OCI-LY3 (cell line): ENCODE measurements around the gene ID3.

Source experiments
- H2AFZ ChIP-seq: fragments of 200-600, 300-600 bp; shearing (Covaris generic); 2 replicates; pipeline ENCODE4 v1.6.0; 2014; ENCODE audit warnings: antibody characterized with exemption, low read depth, low read length
- H3K27ac ChIP-seq: fragments of 200-600, 300-600 bp; sonication (generic); 2 replicates; pipeline ENCODE4 v1.5.1; 2014; ENCODE audit warnings: mild to moderate bottlenecking, low read length, moderate library complexity, mixed read lengths
- H3K27me3 ChIP-seq: fragments of 200-600, 300-600 bp; sonication (generic); 2 replicates; pipeline ENCODE4 v1.6.1; 2014; ENCODE audit warnings: low read depth, low read length, mixed read lengths
- H3K36me3 ChIP-seq: fragments of 200-600, 300-600 bp; sonication (generic); replicated peaks from 2 replicates; pipeline ENCODE3; 2014; ENCODE audit warnings: low read depth, low read length, mixed read lengths
- H3K4me1 ChIP-seq: fragments of 300-600, 200-600 bp; sonication (generic); 2 replicates; pipeline ENCODE4 v1.6.1; 2014; ENCODE audit warnings: low read length, mixed read lengths
- H3K4me2 ChIP-seq: fragments of 200-600, 300-600 bp; sonication (generic); 2 replicates; pipeline ENCODE4 v1.6.1; 2014; ENCODE audit warnings: low read length, mixed read lengths
- H3K4me3 ChIP-seq: fragments of 300-600, 200-600 bp; sonication (generic); 2 replicates; pipeline ENCODE4 v1.5.1; 2014; ENCODE audit warnings: antibody characterized with exemption, mild to moderate bottlenecking, low read length, moderate library complexity
- H3K79me2 ChIP-seq: fragments of 300-600, 200-600 bp; shearing (Covaris generic); 2 replicates; pipeline ENCODE4 v1.6.1; 2014; ENCODE audit warnings: mild to moderate bottlenecking, low read length, mixed read lengths
- H3K9ac ChIP-seq: fragments of 300-600, 200-600 bp; shearing (Covaris generic); 2 replicates; pipeline ENCODE4 v1.6.0; 2014; ENCODE audit warnings: mild to moderate bottlenecking, low read length, moderate library complexity
- H3K9me3 ChIP-seq: fragments of 200-600, 300-600 bp; shearing (Covaris generic); 2 replicates; pipeline ENCODE4 v1.6.1; 2014; ENCODE audit warnings: low read length, mixed read lengths; ENCODE audit not compliant: insufficient read depth
- H4K20me1 ChIP-seq: fragments of 200-600, 300-600 bp; sonication (generic); 2 replicates; pipeline ENCODE4 v1.6.1; 2016; ENCODE audit warnings: low read length, mixed read lengths; ENCODE audit not compliant: insufficient read depth
- CTCF ChIP-seq: fragments of 200-600, 300-600 bp; sonication (generic); IDR thresholded peaks from 2 replicates; pipeline ENCODE4 v1.5.1; 2014; ENCODE audit warnings: antibody characterized with exemption, low read length, low read depth
- EZH2phosphoT487 ChIP-seq: fragments of 200-600 bp; shearing (Covaris generic); IDR thresholded peaks from 2 replicates; pipeline ENCODE4 v1.6.1; 2018; ENCODE audit warnings: antibody characterized with exemption, mixed run types, low read depth

Gene ID3

GRCh38 chr1:23573574-23574182 lies 14.4 kb upstream of the ID3 start:
- Histone ChIP-seq H3K4me1 (peaks cover 42% of the 10 kb centered on the region), H3K4me3 (no peak overlapping the region), H2AFZ (no peak overlapping the region), H3K27ac (no peak overlapping the region), H3K9ac (no peak overlapping the region), H3K4me2 (no peak overlapping the region), H3K9me3 (no peaks in the 10 kb centered on the region), H3K79me2 (no peaks in the 10 kb centered on the region), H4K20me1 (no peaks in the 10 kb centered on the region), H3K36me3 (no peaks in the 10 kb centered on the region), H3K27me3 (no peaks in the 10 kb centered on the region)
- TF ChIP-seq EZH2phosphoT487 (no peak), CTCF (no peak)

- Histone ChIP-seq H3K4me1 (peaks cover 20% of the 10 kb centered on the region), H3K9ac (no peak overlapping the region), H3K79me2 (no peaks in the 10 kb centered on the region), H3K27me3 (no peaks in the 10 kb centered on the region), H3K4me2 (no peak overlapping the region), H3K9me3 (no peaks in the 10 kb centered on the region), H3K36me3 (no peaks in the 10 kb centered on the region), H3K4me3 (no peak overlapping the region), H4K20me1 (no peaks in the 10 kb centered on the region), H2AFZ (no peak overlapping the region), H3K27ac (no peak overlapping the region)
- no peak for TF ChIP-seq CTCF
- no peak for TF ChIP-seq EZH2phosphoT487
Observed at GRCh38 chr1:23571465-23571864, 12.2 kb upstream of the ID3 start.

GRCh38 chr1:23570001-23570691 lies 10.8 kb upstream of the ID3 start:
- no peak overlapping the region for H3K4me3 ChIP-seq
- no peaks in the 10 kb centered on the region for H4K20me1 ChIP-seq
- no peaks in the 10 kb centered on the region for H3K36me3 ChIP-seq
- no peak overlapping the region for H3K4me2 ChIP-seq
- no peaks in the 10 kb centered on the region for H3K9me3 ChIP-seq
- no peak overlapping the region for H3K27ac ChIP-seq
- TF ChIP-seq CTCF (no peak), EZH2phosphoT487 (no peak)
- peaks cover 8% of the 10 kb centered on the region for H3K4me1 ChIP-seq
- H3K79me2 ChIP-seq = no peaks in the 10 kb centered on the region
- H3K27me3 ChIP-seq = no peaks in the 10 kb centered on the region
- no peak overlapping the region for H3K9ac ChIP-seq
- H2AFZ ChIP-seq = no peak overlapping the region

GRCh38 chr1:23568608-23569383 lies 9.5 kb upstream of the ID3 start:
- TF ChIP-seq CTCF = no peak
- no peak for TF ChIP-seq EZH2phosphoT487
- Histone ChIP-seq H3K9ac (no peak overlapping the region), H3K4me2 (no peak overlapping the region), H3K27me3 (peaks cover 4% of the 10 kb centered on the region), H3K4me1 (no peaks in the 10 kb centered on the region), H3K36me3 (no peaks in the 10 kb centered on the region), H4K20me1 (no peaks in the 10 kb centered on the region), H3K79me2 (no peaks in the 10 kb centered on the region), H2AFZ (no peak overlapping the region), H3K4me3 (no peak overlapping the region), H3K27ac (no peak overlapping the region), H3K9me3 (no peaks in the 10 kb centered on the region)
